SK-N-SH (cell line): ENCODE measurements around the gene SLC22A23. TPM values are rescaled to one million over a fixed set of nuclear protein-coding genes. Genes with fewer than 3 reads are reported as not detected.

Experiments used
- CTCF ChIA-PET: fragments of 300-600, 350-600 bp; formaldehyde crosslinking; extraction: SDS; loops from one replicate; lab custom pipeline; 2021; lab: Yijun Ruan, JAX
- POLR2A ChIA-PET: fragments of 350-600 bp; sonication (Branson Sonifier 250); formaldehyde crosslinking; extraction: SDS; loops from one replicate; lab custom pipeline; 2020; ENCODE audit warnings: antibody characterized with exemption, inconsistent platforms; lab: Yijun Ruan, JAX
- DNase-seq: peaks from one replicate; pipeline ENCODE4 v3.0.0; 2012
- H2AFZ ChIP-seq: fragments of 200-600 bp; sonication (generic); 2 replicates; pipeline ENCODE4 v1.8.1; 2016; ENCODE audit warnings: antibody characterized with exemption, mild to moderate bottlenecking, low read depth
- H3F3A ChIP-seq: fragments of 200-600 bp; sonication (generic); replicated peaks from 2 replicates; pipeline ENCODE3; 2016; ENCODE audit warnings: antibody characterized with exemption, mild to moderate bottlenecking; ENCODE audit not compliant: insufficient read depth
- H3K27ac ChIP-seq, 2 experiments: fragments of 200-500 bp in 1 of 2; fragments of 200-600 bp in 1 of 2; sonication (Bioruptor generic) in 1 of 2; sonication (generic), shearing (Covaris generic) in 1 of 2; 2 replicates each; pipeline versions ENCODE4 v1.5.1 to v1.6.1; 2014 to 2016; ENCODE audit warnings: low read depth in 2 of 2, inconsistent platforms in 1 of 2, low read length in 1 of 2, mild to moderate bottlenecking in 1 of 2, mixed read lengths in 1 of 2
- H3K27me3 ChIP-seq: fragments of 200-600 bp; sonication (generic), shearing (Covaris generic); 2 replicates; pipeline ENCODE4 v1.6.1; 2016; ENCODE audit warnings: mixed run types; ENCODE audit not compliant: insufficient read depth
- H3K36me3 ChIP-seq, 2 experiments: fragments of 200-500 bp in 1 of 2; fragments of 200-600 bp in 1 of 2; sonication (Bioruptor generic) in 1 of 2; sonication (generic) in 1 of 2; replicated peaks in 1 of 2; 2 replicates each; pipeline versions ENCODE3 to v1.5.1; 2014 to 2016; ENCODE audit warnings: low read length in 1 of 2, mild to moderate bottlenecking in 1 of 2; ENCODE audit not compliant: insufficient read depth in 2 of 2, control insufficient read depth in 1 of 2
- H3K4me1 ChIP-seq, 2 experiments: fragments of 200-500 bp in 1 of 2; fragments of 200-600 bp in 1 of 2; sonication (Bioruptor generic) in 1 of 2; sonication (generic), shearing (Covaris generic) in 1 of 2; 2 replicates each; pipeline versions ENCODE4 v1.5.1 to v1.6.1; 2014 to 2016; ENCODE audit warnings: low read depth in 1 of 2, low read length in 1 of 2, mixed run types in 1 of 2; ENCODE audit not compliant: insufficient read depth in 2 of 2, control insufficient read depth in 1 of 2
- H3K4me2 ChIP-seq: fragments of 200-600 bp; sonication (generic), shearing (Covaris generic); 2 replicates; pipeline ENCODE4 v1.6.1; 2017; ENCODE audit warnings: mixed run types
- H3K4me3 ChIP-seq, 2 experiments: fragments of 200-500 bp in 1 of 2; fragments of 200-600 bp in 1 of 2; sonication (Bioruptor generic) in 1 of 2; sonication (generic), shearing (Covaris generic) in 1 of 2; 2 replicates each; pipeline versions ENCODE4 v1.5.1 to v1.8.1; 2014 to 2016; ENCODE audit warnings: low read depth in 2 of 2, inconsistent platforms in 1 of 2, low read length in 1 of 2, mild to moderate bottlenecking in 1 of 2, mixed read lengths in 1 of 2, moderate library complexity in 1 of 2
- H3K79me2 ChIP-seq: fragments of 200-600 bp; sonication (generic); 2 replicates; pipeline ENCODE4 v1.8.1; 2017; ENCODE audit warnings: mild to moderate bottlenecking; ENCODE audit not compliant: insufficient read depth
- H3K9ac ChIP-seq: fragments of 200-600 bp; sonication (generic); 2 replicates; pipeline ENCODE4 v1.6.1; 2017; ENCODE audit warnings: mixed run types
- H3K9me2 ChIP-seq: fragments of 200-600 bp; sonication (generic); 2 replicates; pipeline ENCODE4 v1.6.1; 2017; ENCODE audit warnings: mixed run types
- H3K9me3 ChIP-seq: fragments of 200-600 bp; sonication (generic); 2 replicates; pipeline ENCODE4 v1.6.1; 2017; ENCODE audit warnings: mixed run types, mild to moderate bottlenecking, moderate library complexity
- H4K20me1 ChIP-seq: fragments of 200-600 bp; sonication (generic); 2 replicates; pipeline ENCODE4 v1.6.1; 2017; ENCODE audit warnings: mild to moderate bottlenecking, mixed run types; ENCODE audit not compliant: insufficient read depth
- FOXM1 ChIP-seq: IDR thresholded peaks from 2 replicates; pipeline ENCODE4 v1.4.0; 2012; ENCODE audit warnings: low read depth, mild to moderate bottlenecking
- GATA2 ChIP-seq: sonication (generic); formaldehyde crosslinking; IDR thresholded peaks from 2 replicates; pipeline ENCODE4 v1.5.0; 2020; ENCODE audit warnings: mild to moderate bottlenecking, missing genetic modification reagents
- JUND ChIP-seq: IDR thresholded peaks from 2 replicates; pipeline ENCODE4 v1.4.0; 2012
- MEF2A ChIP-seq: IDR thresholded peaks from 2 replicates; pipeline ENCODE4 v1.4.0; 2012; ENCODE audit warnings: low read depth, borderline replicate concordance
- WGBS: methylation state at CpG from one replicate; pipeline ENCODE4 v1.1.6; 2017; ENCODE audit warnings: low lambda C conversion rate; 5-methylcytosine and 5-hydroxymethylcytosine counted together
- polyA plus RNA-seq, 3 experiments: library from polyadenylated mRNA; depleted of rRNA; stranded (reverse); fragments of >200 nt; gene quantifications; 2 replicates each; pipeline ENCODE4 v1.2.3, GENCODE V29; 2012
- TF ChIP-seq, protein P1 (sequence below): fragments of 150-350 bp; IDR thresholded peaks from 2 replicates; pipeline ENCODE4 v1.6.1; 2016; ENCODE audit warnings: mild to moderate bottlenecking, low read depth, low read length
- TF ChIP-seq, protein P2 (sequence below): fragments of 150-350 bp; IDR thresholded peaks from 2 replicates; pipeline ENCODE4 v1.6.1; 2017; ENCODE audit warnings: antibody characterized with exemption, low read length, low read depth, borderline replicate concordance

Gene SLC22A23
- polyA plus RNA-seq, 1 of the 3 experiments (the other 2 are of a cell fraction) = not detected

DNA sequence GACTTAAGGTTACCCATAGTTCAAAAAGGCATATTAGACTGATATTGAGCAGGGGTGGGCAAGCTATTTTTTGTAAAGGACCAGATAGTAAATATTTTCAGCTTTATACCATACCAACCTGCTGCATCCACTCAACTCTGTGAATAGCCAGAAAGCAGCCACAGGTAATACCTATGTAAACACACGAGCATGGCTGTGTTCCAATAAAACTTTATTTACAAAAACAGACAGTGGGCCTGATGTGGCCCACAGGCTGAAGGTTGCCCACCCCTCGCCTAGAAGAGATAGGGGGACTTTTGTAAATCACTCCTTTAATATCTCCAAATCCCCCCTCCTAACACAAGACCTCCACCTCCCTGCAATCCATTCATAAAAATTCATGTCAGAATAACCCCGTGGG, 133.7 kb downstream of the SLC22A23 start:
- CTCF ChIA-PET = interaction anchor here (1.3 kb wide), 1 partner anchor 71 kb away, joined by 3 read pairs; no protein-coding TSS in a partner anchor
- Histone ChIP-seq H3K4me3 (no peak overlapping the region), H2AFZ (no peak overlapping the region), H3K27ac (no peak overlapping the region), H3K9me2 (no peaks in the 10 kb centered on the region), H3K27me3 (peaks cover 33% of the 10 kb centered on the region), H3K9ac (no peak overlapping the region), H3K36me3 (no peaks in the 10 kb centered on the region), H3F3A (peaks cover 13% of the 10 kb centered on the region), H4K20me1 (no peaks in the 10 kb centered on the region), H3K79me2 (no peaks in the 10 kb centered on the region), H3K4me2 (no peak overlapping the region), H3K4me1 (peaks cover 5 to 11% of the 10 kb centered on the region in 2 experiments; a peak in 2 of 4 replicates), H3K9me3 (no peaks in the 10 kb centered on the region)
- TF ChIP-seq MEF2A = no peak
- no peak for TF ChIP-seq GATA2 (CRISPR knock-in tag)
- TF ChIP-seq, protein P1, sequence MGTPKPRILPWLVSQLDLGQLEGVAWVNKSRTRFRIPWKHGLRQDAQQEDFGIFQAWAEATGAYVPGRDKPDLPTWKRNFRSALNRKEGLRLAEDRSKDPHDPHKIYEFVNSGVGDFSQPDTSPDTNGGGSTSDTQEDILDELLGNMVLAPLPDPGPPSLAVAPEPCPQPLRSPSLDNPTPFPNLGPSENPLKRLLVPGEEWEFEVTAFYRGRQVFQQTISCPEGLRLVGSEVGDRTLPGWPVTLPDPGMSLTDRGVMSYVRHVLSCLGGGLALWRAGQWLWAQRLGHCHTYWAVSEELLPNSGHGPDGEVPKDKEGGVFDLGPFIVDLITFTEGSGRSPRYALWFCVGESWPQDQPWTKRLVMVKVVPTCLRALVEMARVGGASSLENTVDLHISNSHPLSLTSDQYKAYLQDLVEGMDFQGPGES = no peak
- TF ChIP-seq JUND = no peak
- POLR2A ChIA-PET = no interaction called here
- WGBS = 44% methylated on average over 3 of the region's 3 CpGs
- no peak for DNase-seq

DNA sequence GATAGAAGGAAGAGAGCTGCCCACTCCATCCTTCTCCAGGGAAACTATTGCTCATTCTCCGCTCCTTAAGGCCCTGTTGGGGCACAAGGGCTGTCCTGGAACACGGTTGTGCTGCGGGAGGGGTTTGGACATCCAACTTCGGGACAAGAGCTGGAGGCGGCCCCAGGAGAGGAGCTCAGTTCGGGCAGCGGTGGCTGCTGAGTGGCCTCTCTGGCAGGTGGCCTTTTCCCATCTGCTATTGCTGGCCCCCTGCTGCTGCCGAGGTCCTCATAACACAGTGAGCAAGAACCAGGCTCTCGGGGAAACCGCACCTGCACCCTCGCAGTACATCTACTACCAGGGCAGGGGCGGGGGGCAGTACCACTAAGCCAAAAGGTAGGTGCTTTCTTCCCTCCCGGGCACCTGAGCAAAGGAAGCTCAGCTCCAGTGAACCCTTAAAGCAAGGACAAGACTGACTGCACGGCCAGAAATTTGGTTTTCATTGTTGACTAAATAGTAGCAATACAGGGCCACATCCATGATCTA, 134.4 kb downstream of the SLC22A23 start:
- H2AFZ ChIP-seq = no peak overlapping the region
- CTCF ChIA-PET = interaction anchor here (1.3 kb wide), 1 partner anchor 71 kb away, joined by 3 read pairs; no protein-coding TSS in a partner anchor
- H3K4me3 ChIP-seq = no peak overlapping the region
- no peaks in the 10 kb centered on the region for H3K9me2 ChIP-seq
- POLR2A ChIA-PET = interaction anchor here (0.6 kb wide), 1 partner anchor 27 kb away, joined by 4 read pairs; no protein-coding TSS in a partner anchor
- H3K79me2 ChIP-seq = no peaks in the 10 kb centered on the region
- TF ChIP-seq, protein P2, sequence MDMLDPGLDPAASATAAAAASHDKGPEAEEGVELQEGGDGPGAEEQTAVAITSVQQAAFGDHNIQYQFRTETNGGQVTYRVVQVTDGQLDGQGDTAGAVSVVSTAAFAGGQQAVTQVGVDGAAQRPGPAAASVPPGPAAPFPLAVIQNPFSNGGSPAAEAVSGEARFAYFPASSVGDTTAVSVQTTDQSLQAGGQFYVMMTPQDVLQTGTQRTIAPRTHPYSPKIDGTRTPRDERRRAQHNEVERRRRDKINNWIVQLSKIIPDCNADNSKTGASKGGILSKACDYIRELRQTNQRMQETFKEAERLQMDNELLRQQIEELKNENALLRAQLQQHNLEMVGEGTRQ = no peak
- no peak for TF ChIP-seq JUND
- no peaks in the 10 kb centered on the region for H3K9me3 ChIP-seq
- peaks cover 5 to 11% of the 10 kb centered on the region in 2 experiments; a peak in 2 of 4 replicates for H3K4me1 ChIP-seq
- no peaks in the 10 kb centered on the region for H3K36me3 ChIP-seq
- H4K20me1 ChIP-seq = no peaks in the 10 kb centered on the region
- no peak overlapping the region for H3K4me2 ChIP-seq
- WGBS = 57% methylated on average over 13 of the region's 14 CpGs
- no peak overlapping the region for H3K27ac ChIP-seq
- H3K9ac ChIP-seq = no peak overlapping the region
- peaks cover 13% of the 10 kb centered on the region for H3F3A ChIP-seq
- H3K27me3 ChIP-seq = peaks cover 35% of the 10 kb centered on the region
- no peak for DNase-seq

DNA sequence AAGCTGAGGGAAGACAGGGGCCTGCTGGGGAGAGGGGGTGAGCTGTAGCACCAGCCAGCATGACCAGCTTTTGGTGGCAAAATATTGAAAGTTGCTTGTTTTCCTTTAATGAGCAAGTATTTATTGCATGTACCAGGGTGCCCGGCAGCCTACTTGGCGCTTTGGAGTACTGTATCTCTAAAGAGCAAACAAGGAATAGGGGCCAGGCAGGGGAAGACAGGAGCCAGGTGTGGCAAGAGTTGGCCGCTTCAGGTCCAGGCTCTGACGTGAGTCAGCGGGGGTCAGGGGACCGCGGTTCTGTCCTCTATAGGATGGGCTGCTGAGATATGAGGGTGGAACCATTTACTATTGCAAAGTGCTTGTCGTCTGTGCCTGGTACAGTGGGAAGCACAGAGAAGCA, 135.0 kb downstream of the SLC22A23 start:
- WGBS = 70% methylated on average over 8 of the region's 8 CpGs
- H3F3A ChIP-seq = peaks cover 13% of the 10 kb centered on the region
- ChIA-PET CTCF (interaction anchor here (1.3 kb wide), 1 partner anchor 70 kb away, joined by 3 read pairs; no protein-coding TSS in a partner anchor), POLR2A (no interaction called here)
- no peak overlapping the region for H3K4me2 ChIP-seq
- no peaks in the 10 kb centered on the region for H3K36me3 ChIP-seq
- no peak for DNase-seq
- no peak overlapping the region for H3K4me3 ChIP-seq
- H3K27ac ChIP-seq = no peak overlapping the region
- H3K9ac ChIP-seq = no peak overlapping the region
- H3K9me2 ChIP-seq = no peaks in the 10 kb centered on the region
- no peaks in the 10 kb centered on the region for H4K20me1 ChIP-seq
- no peaks in the 10 kb centered on the region for H3K79me2 ChIP-seq
- H3K27me3 ChIP-seq = peaks cover 38% of the 10 kb centered on the region
- H3K4me1 ChIP-seq = peaks cover 5 to 11% of the 10 kb centered on the region in 2 experiments; a peak in 2 of 4 replicates
- no peaks in the 10 kb centered on the region for H3K9me3 ChIP-seq
- H2AFZ ChIP-seq = no peak overlapping the region
- TF ChIP-seq, protein P1 = no peak
- TF ChIP-seq FOXM1 = no peak
